Measurements from ENCODE around the gene MBTD1.

Gene MBTD1

DNA sequence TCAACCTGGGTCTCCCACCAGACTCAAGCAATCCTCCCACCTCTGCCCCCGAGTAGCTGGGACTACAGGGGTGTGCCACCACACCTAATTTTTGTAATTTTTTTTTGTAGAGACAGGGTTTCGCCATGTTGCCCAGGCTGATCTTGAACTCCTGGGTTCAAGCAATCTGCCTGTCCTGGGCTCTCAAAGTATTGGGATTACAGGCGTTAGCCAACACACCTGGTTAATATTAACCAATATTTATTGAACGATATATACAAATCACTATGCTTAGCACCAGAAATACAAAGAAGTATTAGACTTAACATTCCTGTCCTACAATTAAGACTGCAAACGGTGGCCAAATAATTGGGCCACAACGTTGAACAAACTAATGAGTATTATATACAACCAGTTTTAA lies 4.2 kb downstream of the MBTD1 start:
- no CpG with 5 or more reads among the region's 6 CpGs for WGBS (ENCODE audit: insufficient coverage, insufficient read length)
- Histone ChIP-seq H3K27me3 (ENCODE audit: control insufficient read depth, insufficient read depth, low read length) (no peaks in the 10 kb centered on the region), H3K9me3 (ENCODE audit: control insufficient read depth, insufficient read depth, low read length) (no peaks in the 10 kb centered on the region), H3K27ac (ENCODE audit: low read length) (no peak overlapping the region), H3K36me3 (ENCODE audit: control insufficient read depth, insufficient read depth, low read length) (no peaks in the 10 kb centered on the region), H3K4me1 (ENCODE audit: control insufficient read depth, insufficient read depth, low read length) (no peaks in the 10 kb centered on the region), H3K4me3 (ENCODE audit: low read length) (no peak overlapping the region)
- DNase-seq (ENCODE audit: low read depth, low spot score) = no peak

DNA sequence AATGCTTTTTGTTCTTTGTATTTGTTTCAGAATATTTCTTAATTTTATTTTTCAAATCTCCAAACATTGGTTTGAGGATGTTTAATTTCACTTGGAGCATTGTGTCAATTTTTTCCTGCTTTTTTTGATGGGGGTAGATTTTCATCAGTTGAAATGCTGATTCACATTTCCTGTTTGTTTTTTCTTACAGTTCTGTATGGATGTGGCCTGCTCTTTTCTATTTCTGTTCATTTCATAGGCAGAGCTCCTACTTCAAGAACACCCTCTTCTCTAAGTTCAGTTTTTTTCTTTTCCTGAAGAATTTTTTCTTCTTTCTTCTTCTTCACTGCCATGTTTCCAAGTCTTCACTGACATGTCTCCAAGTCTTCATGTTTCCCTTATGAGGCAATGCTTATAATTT lies 8.8 kb downstream of the MBTD1 start:
- Histone ChIP-seq H3K36me3 (ENCODE audit: control insufficient read depth, insufficient read depth, low read length) (no peaks in the 10 kb centered on the region), H3K27ac (ENCODE audit: low read length) (no peak overlapping the region), H3K4me3 (ENCODE audit: low read length) (no peak overlapping the region), H3K9me3 (ENCODE audit: control insufficient read depth, insufficient read depth, low read length) (no peaks in the 10 kb centered on the region), H3K4me1 (ENCODE audit: control insufficient read depth, insufficient read depth, low read length) (no peaks in the 10 kb centered on the region), H3K27me3 (ENCODE audit: control insufficient read depth, insufficient read depth, low read length) (no peaks in the 10 kb centered on the region)
- DNase-seq (ENCODE audit: low read depth, low spot score) = no peak

DNA sequence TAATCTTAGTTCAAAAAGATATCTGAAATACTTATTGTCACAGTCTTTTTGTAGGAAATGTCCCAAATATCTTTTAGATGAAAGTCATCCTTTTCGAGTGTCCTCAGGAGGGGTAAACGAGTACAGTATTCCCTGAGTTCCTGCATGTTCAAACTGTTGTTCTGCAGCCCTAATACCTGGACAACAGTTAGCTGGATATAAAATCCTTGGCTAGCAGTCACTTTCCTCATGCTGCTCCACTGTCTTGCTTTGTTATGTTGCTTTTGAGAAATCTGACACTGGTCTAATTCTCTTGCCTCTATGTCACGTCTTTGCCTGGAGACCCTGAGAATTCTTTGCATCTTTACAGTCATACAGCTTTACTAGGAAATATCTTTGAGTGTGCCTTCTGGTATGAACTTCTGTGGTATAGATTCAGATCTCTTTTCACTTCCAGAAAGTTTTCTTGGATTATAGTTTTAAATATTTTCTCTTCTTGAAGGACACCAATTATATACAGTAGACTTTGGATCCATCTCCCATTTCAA lies 9.5 kb downstream of the MBTD1 start:
- Histone ChIP-seq H3K27ac (ENCODE audit: low read length) (no peak overlapping the region), H3K36me3 (ENCODE audit: control insufficient read depth, insufficient read depth, low read length) (no peaks in the 10 kb centered on the region), H3K27me3 (ENCODE audit: control insufficient read depth, insufficient read depth, low read length) (no peaks in the 10 kb centered on the region), H3K4me1 (ENCODE audit: control insufficient read depth, insufficient read depth, low read length) (no peaks in the 10 kb centered on the region), H3K9me3 (ENCODE audit: control insufficient read depth, insufficient read depth, low read length) (no peaks in the 10 kb centered on the region), H3K4me3 (ENCODE audit: low read length) (no peak overlapping the region)
- WGBS (ENCODE audit: insufficient coverage, insufficient read length) = no CpG with 5 or more reads among the region's 3 CpGs
- no peak for DNase-seq (ENCODE audit: low read depth, low spot score)

DNA sequence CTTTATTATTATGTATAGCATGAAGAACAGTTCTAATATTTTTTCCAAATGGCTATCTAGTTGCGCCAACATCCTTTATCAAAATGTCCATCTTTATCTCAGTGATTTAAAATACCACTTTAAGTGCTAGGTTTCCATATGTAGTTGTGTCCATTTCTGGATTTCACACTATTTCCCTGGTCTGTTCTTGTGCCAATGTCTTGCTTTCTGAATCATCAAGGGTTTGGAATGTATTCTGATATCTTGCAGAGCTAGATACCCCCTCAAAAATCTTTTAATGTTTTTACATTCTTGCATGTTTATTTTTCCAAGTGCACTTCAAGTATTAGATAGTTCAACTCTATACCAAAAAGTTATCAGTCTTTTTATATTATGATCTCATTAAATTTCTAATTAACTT lies 14.3 kb downstream of the MBTD1 start:
- Histone ChIP-seq H3K9me3 (ENCODE audit: control insufficient read depth, insufficient read depth, low read length) (no peaks in the 10 kb centered on the region), H3K27ac (ENCODE audit: low read length) (no peak overlapping the region)
- no CpG with 5 or more reads among the region's 1 CpG for WGBS (ENCODE audit: insufficient coverage, insufficient read length)

DNA sequence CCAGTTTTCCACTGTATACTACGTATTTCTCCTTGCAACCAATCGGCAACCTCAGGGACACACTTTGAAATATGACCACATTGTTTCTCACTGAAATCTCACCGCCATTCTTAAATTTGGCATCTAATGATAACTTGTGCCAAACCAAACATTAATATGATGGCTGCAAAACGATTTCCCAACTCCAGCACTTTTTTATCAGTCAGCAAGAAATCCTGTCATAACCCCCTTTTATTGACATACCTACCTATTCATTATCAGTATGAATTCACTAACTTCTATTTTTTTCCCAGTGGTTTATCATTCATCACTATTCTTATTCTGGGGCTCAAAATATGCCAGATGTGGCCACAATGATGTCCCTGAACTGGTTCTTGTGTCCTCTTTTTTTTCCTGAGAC lies 15.8 kb downstream of the MBTD1 start:
- no peak overlapping the region for H3K27ac ChIP-seq (ENCODE audit: low read length)
- no peak for DNase-seq (ENCODE audit: low read depth, low spot score)
- H3K4me3 ChIP-seq (ENCODE audit: low read length) = no peak overlapping the region
- H3K36me3 ChIP-seq (ENCODE audit: control insufficient read depth, insufficient read depth, low read length) = no peaks in the 10 kb centered on the region; the same call in 1 of the 2 replicates
- H3K9me3 ChIP-seq (ENCODE audit: control insufficient read depth, insufficient read depth, low read length) = no peaks in the 10 kb centered on the region
- no peaks in the 10 kb centered on the region for H3K4me1 ChIP-seq (ENCODE audit: control insufficient read depth, insufficient read depth, low read length)
- WGBS (ENCODE audit: insufficient coverage, insufficient read length) = no CpG with 5 or more reads among the region's 4 CpGs
- no peaks in the 10 kb centered on the region for H3K27me3 ChIP-seq (ENCODE audit: control insufficient read depth, insufficient read depth, low read length)

More for the DNA sequence above, 14.3 kb downstream of the MBTD1 start:
- no peaks in the 10 kb centered on the region; the same call in 1 of the 2 replicates for H3K36me3 ChIP-seq (ENCODE audit: control insufficient read depth, insufficient read depth, low read length)
- H3K4me1 ChIP-seq (ENCODE audit: control insufficient read depth, insufficient read depth, low read length) = no peaks in the 10 kb centered on the region
- no peak for DNase-seq (ENCODE audit: low read depth, low spot score)
- H3K27me3 ChIP-seq (ENCODE audit: control insufficient read depth, insufficient read depth, low read length) = no peaks in the 10 kb centered on the region
- H3K4me3 ChIP-seq (ENCODE audit: low read length) = no peak overlapping the region

DNA sequence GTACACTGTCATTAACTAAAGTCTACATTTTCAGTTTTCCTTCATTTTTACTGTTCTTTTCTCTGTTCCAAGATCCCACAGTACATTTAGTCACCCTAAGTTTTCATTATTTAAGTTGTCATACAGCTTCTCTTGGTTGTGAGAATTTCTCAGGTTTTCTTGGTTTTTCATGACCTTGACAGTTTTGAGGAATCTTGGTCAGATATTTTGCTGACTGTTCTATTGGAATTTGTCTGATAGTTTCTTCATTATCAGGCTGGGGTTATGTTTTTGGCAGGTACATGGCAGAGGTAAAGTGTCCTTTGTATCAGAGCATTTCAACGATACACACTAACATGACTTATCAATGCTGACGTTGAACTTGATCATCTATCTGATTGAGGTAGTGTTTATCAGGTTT lies 19.6 kb downstream of the MBTD1 start:
- no peaks in the 10 kb centered on the region for H3K9me3 ChIP-seq (ENCODE audit: control insufficient read depth, insufficient read depth, low read length)
- H3K4me1 ChIP-seq (ENCODE audit: control insufficient read depth, insufficient read depth, low read length) = no peaks in the 10 kb centered on the region
- WGBS (ENCODE audit: insufficient coverage, insufficient read length) = no CpG with 5 or more reads among the region's 2 CpGs
- DNase-seq (ENCODE audit: low read depth, low spot score) = no peak
- H3K4me3 ChIP-seq (ENCODE audit: low read length) = no peak overlapping the region
- H3K27ac ChIP-seq (ENCODE audit: low read length) = no peak overlapping the region
- no peaks in the 10 kb centered on the region for H3K27me3 ChIP-seq (ENCODE audit: control insufficient read depth, insufficient read depth, low read length)
- no peaks in the 10 kb centered on the region; the same call in 1 of the 2 replicates for H3K36me3 ChIP-seq (ENCODE audit: control insufficient read depth, insufficient read depth, low read length)

DNA sequence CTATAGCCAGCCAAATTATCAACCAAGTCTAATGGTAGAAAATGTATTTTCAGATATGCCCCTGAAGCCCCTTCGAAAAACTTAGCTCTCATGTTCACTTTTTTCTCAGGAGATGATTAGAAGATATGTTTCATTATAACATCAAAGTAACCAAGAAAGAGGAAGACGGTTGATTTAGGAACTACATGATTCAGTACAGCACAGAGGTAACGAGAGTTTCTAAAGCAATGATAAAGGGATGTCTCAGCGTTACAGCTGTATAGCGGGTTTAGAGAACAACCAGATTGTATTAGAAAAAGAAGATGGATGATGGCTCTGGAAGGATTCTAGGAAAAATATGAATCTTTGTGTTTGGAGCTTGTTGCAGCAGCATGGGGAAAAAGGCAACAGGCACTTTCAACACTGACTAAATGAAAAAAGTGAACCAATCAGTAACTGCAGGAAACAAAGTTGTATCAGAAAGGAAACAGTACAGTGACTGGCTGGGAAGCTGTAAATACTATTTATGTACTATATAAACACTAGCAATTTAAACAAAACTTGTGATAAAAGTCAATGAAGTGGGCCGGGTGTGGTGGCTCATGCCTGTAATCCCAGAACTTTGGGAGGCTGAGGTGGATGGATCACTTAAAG lies 21.5 kb downstream of the MBTD1 start:
- Histone ChIP-seq H3K4me1 (ENCODE audit: control insufficient read depth, insufficient read depth, low read length) (no peaks in the 10 kb centered on the region), H3K27ac (ENCODE audit: low read length) (no peak overlapping the region), H3K36me3 (ENCODE audit: control insufficient read depth, insufficient read depth, low read length) (no peaks in the 10 kb centered on the region; the same call in 1 of the 2 replicates), H3K4me3 (ENCODE audit: low read length) (no peak overlapping the region), H3K27me3 (ENCODE audit: control insufficient read depth, insufficient read depth, low read length) (no peaks in the 10 kb centered on the region), H3K9me3 (ENCODE audit: control insufficient read depth, insufficient read depth, low read length) (no peaks in the 10 kb centered on the region)
- no peak for DNase-seq (ENCODE audit: low read depth, low spot score)
- no CpG with 5 or more reads among the region's 6 CpGs for WGBS (ENCODE audit: insufficient coverage, insufficient read length)

DNA sequence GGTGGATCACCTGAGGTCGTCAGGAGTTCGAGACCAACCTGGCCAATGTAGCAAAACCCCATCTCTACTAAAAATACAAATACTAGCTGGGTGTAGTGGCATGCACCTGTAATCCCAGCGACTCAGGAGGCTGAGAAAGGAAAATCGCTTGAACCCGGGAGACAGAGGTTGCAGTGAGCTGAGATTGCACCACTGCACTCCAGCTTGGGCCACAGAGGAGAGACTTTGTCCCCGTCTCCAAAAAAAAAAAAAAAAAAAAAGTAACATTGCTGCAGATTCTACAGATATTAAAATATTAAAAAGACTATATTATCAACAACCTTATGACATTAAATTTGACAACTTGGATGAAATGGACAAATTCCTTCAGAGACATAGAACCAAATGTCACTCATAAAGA lies 25.7 kb downstream of the MBTD1 start:
- Histone ChIP-seq H3K4me1 (ENCODE audit: control insufficient read depth, insufficient read depth, low read length) (no peaks in the 10 kb centered on the region), H3K36me3 (ENCODE audit: control insufficient read depth, insufficient read depth, low read length) (no peaks in the 10 kb centered on the region), H3K27ac (ENCODE audit: low read length) (no peak overlapping the region), H3K9me3 (ENCODE audit: control insufficient read depth, insufficient read depth, low read length) (no peaks in the 10 kb centered on the region), H3K27me3 (ENCODE audit: control insufficient read depth, insufficient read depth, low read length) (no peaks in the 10 kb centered on the region), H3K4me3 (ENCODE audit: low read length) (no peak overlapping the region)
- no peak for DNase-seq (ENCODE audit: low read depth, low spot score)
- WGBS (ENCODE audit: insufficient coverage, insufficient read length) = no CpG with 5 or more reads among the region's 6 CpGs

DNA sequence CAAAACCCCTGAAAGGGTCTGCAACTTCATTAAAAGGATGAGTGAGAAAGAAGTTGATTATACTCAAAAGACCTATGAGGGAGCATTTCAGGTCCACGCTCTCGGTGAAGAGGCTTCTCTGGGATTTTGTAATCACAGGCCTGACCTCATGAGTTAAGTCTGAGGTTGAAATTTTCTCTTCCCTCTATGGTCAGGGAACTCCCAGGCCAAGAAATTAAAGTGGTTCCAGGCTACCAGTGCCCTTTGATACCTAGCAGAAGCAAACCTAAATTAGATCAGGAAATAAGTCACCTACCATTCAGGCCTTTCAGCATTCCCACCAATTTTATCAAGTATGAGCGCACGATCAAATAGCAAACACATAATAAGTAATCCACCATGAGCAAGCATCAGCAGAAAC lies 27.9 kb downstream of the MBTD1 start:
- Histone ChIP-seq H3K9me3 (ENCODE audit: control insufficient read depth, insufficient read depth, low read length) (no peaks in the 10 kb centered on the region), H3K27me3 (ENCODE audit: control insufficient read depth, insufficient read depth, low read length) (no peaks in the 10 kb centered on the region), H3K27ac (ENCODE audit: low read length) (no peak overlapping the region), H3K4me1 (ENCODE audit: control insufficient read depth, insufficient read depth, low read length) (no peaks in the 10 kb centered on the region), H3K4me3 (ENCODE audit: low read length) (no peak overlapping the region), H3K36me3 (ENCODE audit: control insufficient read depth, insufficient read depth, low read length) (no peaks in the 10 kb centered on the region)
- no CpG with 5 or more reads among the region's 4 CpGs for WGBS (ENCODE audit: insufficient coverage, insufficient read length)
- DNase-seq (ENCODE audit: low read depth, low spot score) = no peak

DNA sequence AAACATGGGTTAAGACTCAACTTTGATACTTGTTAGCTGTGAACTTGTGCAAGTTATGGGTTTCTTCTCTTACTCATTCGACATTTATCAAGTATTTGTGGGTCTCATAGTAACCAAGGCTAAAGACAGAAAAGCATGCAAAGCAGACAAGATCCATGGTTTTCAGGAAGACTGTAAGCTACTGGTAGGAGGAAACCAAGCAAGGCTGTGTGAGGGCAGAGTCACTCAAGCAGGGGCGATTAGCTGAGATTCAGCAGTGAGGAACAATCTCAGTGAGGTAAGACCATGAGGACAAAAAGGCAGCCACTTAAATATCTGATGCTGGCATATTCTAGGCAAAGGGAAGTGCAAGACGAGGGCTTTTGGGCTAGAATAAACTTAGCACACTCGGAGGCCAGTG lies 29.5 kb downstream of the MBTD1 start:
- H3K4me3 ChIP-seq (ENCODE audit: low read length) = no peak overlapping the region
- no peaks in the 10 kb centered on the region for H3K4me1 ChIP-seq (ENCODE audit: control insufficient read depth, insufficient read depth, low read length)
- DNase-seq (ENCODE audit: low read depth, low spot score) = no peak
- no peaks in the 10 kb centered on the region for H3K27me3 ChIP-seq (ENCODE audit: control insufficient read depth, insufficient read depth, low read length)
- no peaks in the 10 kb centered on the region for H3K9me3 ChIP-seq (ENCODE audit: control insufficient read depth, insufficient read depth, low read length)
- H3K36me3 ChIP-seq (ENCODE audit: control insufficient read depth, insufficient read depth, low read length) = peaks cover 1% of the 10 kb centered on the region; the same call in 1 of the 2 replicates
- no peak overlapping the region for H3K27ac ChIP-seq (ENCODE audit: low read length)
- WGBS (ENCODE audit: insufficient coverage, insufficient read length) = no CpG with 5 or more reads among the region's 4 CpGs

DNA sequence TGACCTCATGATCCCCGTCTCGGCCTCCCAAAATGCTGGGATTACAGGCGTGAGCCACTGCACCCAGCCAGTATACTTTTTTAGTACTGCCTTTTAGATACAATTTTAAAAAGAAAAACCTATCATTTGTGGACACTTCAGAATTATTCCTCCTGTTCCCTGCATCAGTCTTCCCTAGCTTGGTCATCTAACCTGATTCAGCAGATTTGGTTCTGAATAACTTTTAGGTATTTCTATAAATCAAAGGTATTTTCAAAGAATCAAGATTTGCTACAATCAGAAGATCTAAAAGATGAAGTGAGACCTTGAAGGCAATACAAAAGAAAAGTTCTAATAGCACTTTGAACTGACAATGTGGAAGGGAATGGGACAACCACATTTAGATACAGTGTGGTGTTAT lies 30.0 kb downstream of the MBTD1 start:
- Histone ChIP-seq H3K4me1 (ENCODE audit: control insufficient read depth, insufficient read depth, low read length) (no peaks in the 10 kb centered on the region), H3K27me3 (ENCODE audit: control insufficient read depth, insufficient read depth, low read length) (no peaks in the 10 kb centered on the region), H3K36me3 (ENCODE audit: control insufficient read depth, insufficient read depth, low read length) (peaks cover 2% of the 10 kb centered on the region; the same call in 1 of the 2 replicates), H3K27ac (ENCODE audit: low read length) (no peak overlapping the region), H3K4me3 (ENCODE audit: low read length) (no peak overlapping the region), H3K9me3 (ENCODE audit: control insufficient read depth, insufficient read depth, low read length) (no peaks in the 10 kb centered on the region)
- no CpG with 5 or more reads among the region's 3 CpGs for WGBS (ENCODE audit: insufficient coverage, insufficient read length)
- DNase-seq (ENCODE audit: low read depth, low spot score) = no peak

Measured in iPS DF 6.9 (cell line).